ENCODE measurements around the gene SHISA8.
"Not testable (repeated sequence)": the region's sequence is repeated elsewhere in the genome, so short reads cannot be mapped to it uniquely, and the experiment has no call there.

The SHISA8 gene

DNA sequence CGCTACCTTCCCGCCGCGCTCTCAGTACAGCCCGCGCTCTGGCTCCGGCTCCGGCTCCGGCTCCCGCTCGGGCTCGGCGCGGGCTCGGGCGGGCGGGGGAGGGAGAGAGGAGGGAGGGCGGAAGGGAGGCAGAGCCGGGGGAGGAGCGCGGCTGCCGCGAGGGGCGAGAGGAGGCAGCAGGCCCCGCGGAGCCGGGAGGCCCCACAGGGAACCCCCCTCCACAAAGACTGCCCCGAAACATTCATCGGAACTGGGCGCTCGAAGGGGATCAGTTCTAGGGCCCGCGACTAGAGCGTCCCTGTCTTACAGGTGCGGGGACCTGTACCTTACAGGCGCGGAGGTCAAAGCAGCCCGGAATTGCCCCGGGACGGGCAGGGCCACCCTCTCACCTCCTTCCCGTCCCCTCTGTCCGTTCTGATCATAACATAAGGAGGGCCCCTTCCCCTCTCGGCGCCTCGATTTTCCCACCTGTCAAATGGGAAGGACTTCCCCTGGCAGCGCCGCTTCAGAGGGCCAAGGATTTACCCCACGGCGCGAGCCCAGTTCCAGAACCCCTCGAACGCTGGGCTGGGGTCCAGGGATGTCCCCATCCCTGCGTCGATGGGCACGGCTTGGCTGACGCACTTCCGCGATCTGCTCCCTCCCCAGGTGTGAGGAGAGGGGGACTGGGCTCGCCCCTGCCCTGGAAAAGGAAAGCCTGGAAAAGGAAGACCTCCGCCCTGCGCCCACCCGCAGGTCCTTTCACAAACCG lies at the start of gene SHISA8:
Gene SHISA8 (minus strand): TSS at position 40 of the 751 bp plus-strand sequence. CDS start 407 bp downstream, outside the sequence.
- Histone ChIP-seq H3K4me3 (peak within 1 kb of the TSS in 6 of 7 experiments; percentile 21 to 43 (median 31)), H3K27ac (no peak within 1 kb of the TSS)

GRCh38 chr22:41964112-41964491 lies 49.2 kb upstream of the SHISA8 start:
- no peak overlapping the region for H3K4me3 ChIP-seq

GRCh38 chr22:41963453-41964111 lies 48.7 kb upstream of the SHISA8 start:
- Histone ChIP-seq H3K27ac (peak overlapping the region in 1 of 21 experiments; percentile 17), H3K4me3 (no peak overlapping the region)

More at GRCh38 chr22:41964112-41964491, 49.2 kb upstream of the SHISA8 start:
- peak overlapping the region in 1 of 21 experiments; percentile 57 for H3K27ac ChIP-seq

DNA sequence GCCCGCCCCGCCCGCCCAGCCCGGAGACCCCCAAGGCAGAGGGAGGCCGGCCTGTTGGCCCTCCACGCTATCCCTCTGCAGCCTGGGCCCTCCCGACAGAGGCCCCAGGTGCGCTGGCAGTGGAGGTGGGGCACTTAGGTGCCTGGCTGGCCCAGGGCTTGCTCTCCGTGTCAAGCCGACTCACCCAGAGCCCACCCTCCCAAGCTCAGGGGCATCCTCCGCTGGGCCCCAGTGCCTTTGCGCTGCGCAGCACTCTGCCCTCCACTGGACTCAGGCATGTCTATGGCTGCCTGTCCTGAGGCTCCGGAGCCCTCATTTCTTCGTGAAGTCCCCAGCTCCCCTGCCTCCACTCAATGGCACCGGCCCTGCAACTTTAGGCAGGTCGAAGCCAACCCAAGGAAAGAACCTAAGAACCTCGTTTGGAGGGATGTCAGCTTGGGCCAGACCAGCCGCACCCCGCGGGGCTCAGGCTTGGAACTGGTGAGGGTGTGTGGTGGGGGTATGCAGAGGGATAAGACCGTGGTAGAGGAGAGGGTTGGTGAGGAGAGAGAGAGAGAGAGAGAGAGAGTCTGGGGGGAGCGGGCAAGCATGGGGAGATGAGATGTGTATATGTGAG lies 43.2 kb upstream of the SHISA8 start:
- H3K27ac ChIP-seq, result peak overlapping the region in 1 of 21 experiments; percentile 58

DNA sequence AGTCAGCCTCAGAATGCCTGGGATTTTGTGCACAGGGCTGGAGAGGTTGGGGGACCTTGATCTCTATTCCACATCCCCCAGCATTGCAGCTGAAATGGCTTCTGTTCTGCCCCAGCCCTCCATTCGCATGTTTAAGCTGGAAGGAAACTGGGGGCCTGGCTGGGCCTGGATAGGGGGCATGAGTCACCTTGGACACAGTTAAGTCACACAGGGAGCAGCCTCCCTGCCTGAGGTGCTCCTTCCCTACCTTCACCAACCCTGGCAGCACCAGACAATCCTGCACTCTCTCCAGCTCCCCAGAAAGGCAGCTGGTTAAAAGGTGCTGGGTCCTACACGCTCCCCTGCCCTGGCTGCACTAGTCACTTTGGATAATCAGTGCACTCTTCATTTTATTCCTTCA lies 37.8 kb upstream of the SHISA8 start:
- H3K4me3 ChIP-seq, result no peak overlapping the region
- H3K27ac ChIP-seq, result no peak overlapping the region

More for the DNA sequence above, 43.2 kb upstream of the SHISA8 start:
- peak overlapping the region in 4 of 7 experiments; percentile 5 to 27 (median 12) for H3K4me3 ChIP-seq

- Histone ChIP-seq H3K27ac (no peak within 1 kb of the TSS), H3K4me3 (no peak within 1 kb of the TSS)
Measured at GRCh38 chr22:41951898-41952474, 37.1 kb upstream of the SHISA8 start, which contains the start of gene SMIM45. SMIM45 (plus strand) TSS chr22:41952150.

DNA sequence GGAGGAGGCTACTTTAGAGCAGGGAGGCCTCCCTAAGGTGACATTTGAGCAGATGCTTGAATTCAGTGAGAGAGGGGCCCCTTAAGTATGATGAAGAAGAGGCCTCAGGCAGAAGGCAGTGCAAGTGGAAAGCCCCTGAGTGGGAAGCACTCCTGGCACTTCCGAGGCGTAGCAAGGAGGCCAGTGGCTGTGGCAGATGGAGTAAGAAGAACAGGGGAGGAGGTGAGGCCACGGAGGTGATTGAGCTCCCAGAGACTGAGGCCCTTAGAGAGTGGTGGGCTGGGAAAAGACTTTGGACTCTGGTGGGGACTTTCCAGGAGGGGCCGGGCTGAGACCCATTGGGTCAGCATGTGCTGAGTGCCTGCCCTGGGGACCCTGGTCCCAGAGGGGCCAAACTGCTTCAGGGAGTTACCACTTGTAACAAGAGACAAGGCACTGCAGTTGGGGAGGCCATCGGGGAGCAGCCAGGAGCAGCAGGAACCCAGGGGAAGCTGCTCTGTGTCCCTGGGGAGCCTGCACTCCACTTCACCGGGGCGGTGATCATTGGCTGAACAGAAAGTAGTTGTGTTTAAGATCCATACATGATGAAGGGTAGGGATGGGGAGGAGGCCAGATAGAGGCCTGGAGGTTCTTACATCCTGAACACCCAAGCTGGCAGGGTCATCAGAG lies 34.6 kb upstream of the SHISA8 start:
- H3K4me3 ChIP-seq, result no peak overlapping the region
- no peak overlapping the region for H3K27ac ChIP-seq

GRCh38 chr22:41948928-41949296 lies 34.0 kb upstream of the SHISA8 start:
- H3K27ac ChIP-seq, result not testable (repeated sequence)

GRCh38 chr22:41948142-41948541 lies 33.3 kb upstream of the SHISA8 start:
- Histone ChIP-seq H3K27ac (no peak overlapping the region), H3K4me3 (no peak overlapping the region)

More at GRCh38 chr22:41948928-41949296, 34.0 kb upstream of the SHISA8 start:
- not testable (repeated sequence) for H3K4me3 ChIP-seq

GRCh38 chr22:41947424-41948080 lies 32.7 kb upstream of the SHISA8 start:
- H3K4me3 ChIP-seq, result peak overlapping the region in 4 of 7 experiments; percentile 44 to 88 (median 84)
- peak overlapping the region in 3 of 21 experiments; percentile 3 to 82 (median 73) for H3K27ac ChIP-seq

DNA sequence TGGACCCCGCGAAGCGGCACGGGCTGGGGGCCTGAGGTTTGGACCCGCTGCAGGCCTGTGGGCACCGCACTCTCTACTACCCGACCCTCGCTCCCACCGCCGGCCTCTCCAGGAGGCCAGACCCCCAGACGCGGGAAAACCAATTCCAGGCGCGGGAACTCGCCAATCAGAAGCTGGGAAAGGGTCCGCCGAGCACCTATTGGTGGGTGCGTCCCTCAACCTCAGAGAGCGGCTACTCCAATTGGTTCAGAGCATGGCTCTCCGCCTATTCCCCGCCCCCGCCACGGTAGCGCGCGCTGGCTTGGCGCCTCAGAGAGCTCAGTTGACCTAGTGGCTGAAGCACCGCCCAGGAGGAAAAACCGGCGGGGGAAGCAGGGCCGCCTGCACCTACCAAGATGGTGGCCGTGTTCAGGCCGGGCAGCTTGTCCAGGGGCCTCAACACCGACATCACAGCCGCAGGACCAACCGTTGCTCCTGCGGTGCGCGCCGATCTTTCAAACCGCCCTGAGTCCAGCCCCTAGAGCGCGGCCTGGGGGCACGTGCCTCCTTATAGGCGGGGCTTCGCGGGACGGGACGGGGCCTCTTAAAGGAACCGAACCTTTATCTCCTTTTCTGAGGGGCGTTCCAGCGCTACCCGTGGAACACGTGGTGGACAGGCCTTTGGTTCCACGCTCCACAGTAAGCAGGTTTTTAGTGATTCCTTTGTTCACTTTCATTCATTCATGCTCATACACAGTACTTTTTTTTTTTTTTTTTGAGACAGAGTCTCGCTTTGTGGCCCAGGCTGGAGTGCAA lies 32.0 kb upstream of the SHISA8 start, which contains the start of gene CENPM:
Gene CENPM (minus strand): TSS at position 524 of the 795 bp plus-strand sequence. CDS start 76 bp downstream, at position 448.
- peak within 1 kb of the TSS; percentile 44 to 88 (median 58) for H3K4me3 ChIP-seq
- peak within 1 kb of the TSS in 15 of 21 experiments; percentile 3 to 82 (median 55) for H3K27ac ChIP-seq

DNA sequence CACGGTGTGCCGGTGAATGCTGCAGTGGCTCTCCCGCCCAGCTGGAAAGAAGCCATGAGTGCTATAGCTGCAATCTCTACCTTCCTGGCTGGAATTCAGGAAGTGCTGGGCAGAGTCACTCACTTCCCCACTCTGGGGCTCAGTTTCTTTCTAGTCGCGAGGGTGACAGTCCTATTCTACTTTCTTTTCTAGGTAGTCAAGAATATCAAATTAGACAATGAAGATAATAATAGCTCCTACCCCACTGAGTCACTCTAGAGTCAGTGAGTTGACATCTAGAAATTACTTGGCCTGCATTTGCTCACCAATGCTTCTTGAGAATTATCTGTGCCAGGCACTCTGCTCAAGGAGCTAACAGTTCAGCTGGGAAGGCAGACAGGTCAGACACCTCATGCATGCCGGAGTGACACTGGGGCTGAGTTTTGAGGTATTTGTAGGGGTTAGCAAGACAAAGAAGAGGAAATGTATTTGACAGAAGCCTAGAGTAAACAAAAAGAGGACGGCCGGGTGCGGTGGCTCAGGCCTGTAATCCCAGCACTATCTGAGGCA lies 28.9 kb upstream of the SHISA8 start:
- peak overlapping the region in 4 of 21 experiments; percentile 12 to 39 (median 19) for H3K27ac ChIP-seq
- H3K4me3 ChIP-seq, result no peak overlapping the region

- no peak overlapping the region for H3K4me3 ChIP-seq
- H3K27ac ChIP-seq, result peak overlapping the region in 20 of 21 experiments; percentile 46 to 98 (median 85)
Measured at GRCh38 chr22:41940832-41941765, 26.2 kb upstream of the SHISA8 start.

GRCh38 chr22:41939981-41940831 lies 25.3 kb upstream of the SHISA8 start:
- peak overlapping the region in 1 of 7 experiments; percentile 5 for H3K4me3 ChIP-seq
- peak overlapping the region in 20 of 21 experiments; percentile 56 to 98 (median 85) for H3K27ac ChIP-seq

- Histone ChIP-seq H3K27ac (peak overlapping the region in 1 of 21 experiments; percentile 66), H3K4me3 (no peak overlapping the region)
Measured at GRCh38 chr22:41936894-41937169, 22.0 kb upstream of the SHISA8 start.

- peak overlapping the region in 2 of 21 experiments; percentile 11 to 78 for H3K27ac ChIP-seq
- H3K4me3 ChIP-seq, result no peak overlapping the region
Measured at GRCh38 chr22:41935509-41935908, 20.6 kb upstream of the SHISA8 start.
